ENCODE data around the gene PGM2.

The PGM2 gene

GRCh38 chr4:37889849-37890800 lies 63.6 kb downstream of the PGM2 start:
- no peak for DNase-seq
- TF ChIP-seq POLR2A (IDR thresholded peaks at IDR 0.05; ENCODE audit: low read length) (no peak), GATA1 (IDR thresholded peaks at IDR 0.05; ENCODE audit: low read depth, low read length) (no peak)

DNA sequence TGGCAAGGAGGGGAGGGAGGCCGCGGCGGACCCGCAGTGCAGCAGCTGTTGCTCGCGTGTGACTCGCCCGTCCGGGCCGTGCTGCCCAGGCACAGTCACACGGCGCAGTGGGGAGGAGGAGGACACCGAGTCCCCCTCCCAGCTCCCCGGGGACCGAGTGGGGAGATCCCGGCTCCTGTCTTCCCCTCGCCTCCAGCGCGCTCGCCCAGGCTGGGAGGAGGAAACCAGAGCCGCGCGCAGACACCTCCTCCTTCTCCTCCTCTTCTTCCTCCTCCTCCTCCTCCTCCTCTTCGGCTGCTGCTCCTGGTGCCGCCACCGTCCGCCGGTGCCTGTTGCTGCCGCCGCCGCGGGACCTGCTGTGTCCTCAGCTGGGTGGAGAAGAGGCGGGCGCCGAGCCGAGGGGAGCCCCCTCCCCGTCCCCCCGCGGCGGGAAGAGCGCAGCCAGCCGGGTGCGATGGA lies 64.3 kb downstream of the PGM2 start, which contains the start of gene TBC1D1:
TBC1D1 (plus strand) TSS at position 284 of the 459 bp plus-strand sequence. CDS start 11,012 bp downstream, outside the sequence.
- TF ChIP-seq GATA1 (IDR thresholded peaks at IDR 0.05; ENCODE audit: low read depth, low read length) (no peak), POLR2A (IDR thresholded peaks at IDR 0.05; ENCODE audit: low read length) (no peak)
- no peak for DNase-seq

GRCh38 chr4:37891260-37892159 lies 65.0 kb downstream of the PGM2 start:
- no peak for DNase-seq
- TF ChIP-seq POLR2A (IDR thresholded peaks at IDR 0.05; ENCODE audit: low read length) = no peak
- no peak for TF ChIP-seq GATA1 (IDR thresholded peaks at IDR 0.05; ENCODE audit: low read depth, low read length)

- DNase-seq = no peak
- TF ChIP-seq GATA1 (IDR thresholded peaks at IDR 0.05; ENCODE audit: low read depth, low read length) (no peak), POLR2A (IDR thresholded peaks at IDR 0.05; ENCODE audit: low read length) (no peak)
Measured at GRCh38 chr4:37892641-37893040, 66.2 kb downstream of the PGM2 start.

- TF ChIP-seq POLR2A (IDR thresholded peaks at IDR 0.05; ENCODE audit: low read length) (no peak), GATA1 (IDR thresholded peaks at IDR 0.05; ENCODE audit: low read depth, low read length) (no peak)
Measured at GRCh38 chr4:37893164-37893563, 66.7 kb downstream of the PGM2 start.

GRCh38 chr4:37895271-37895670 lies 68.8 kb downstream of the PGM2 start:
- DNase-seq = no peak
- TF ChIP-seq GATA1 (IDR thresholded peaks at IDR 0.05; ENCODE audit: low read depth, low read length) (no peak), POLR2A (IDR thresholded peaks at IDR 0.05; ENCODE audit: low read length) (no peak)

More at GRCh38 chr4:37893164-37893563, 66.7 kb downstream of the PGM2 start:
- no peak for DNase-seq

GRCh38 chr4:37896206-37896860 lies 69.8 kb downstream of the PGM2 start:
- no peak for DNase-seq

DNA sequence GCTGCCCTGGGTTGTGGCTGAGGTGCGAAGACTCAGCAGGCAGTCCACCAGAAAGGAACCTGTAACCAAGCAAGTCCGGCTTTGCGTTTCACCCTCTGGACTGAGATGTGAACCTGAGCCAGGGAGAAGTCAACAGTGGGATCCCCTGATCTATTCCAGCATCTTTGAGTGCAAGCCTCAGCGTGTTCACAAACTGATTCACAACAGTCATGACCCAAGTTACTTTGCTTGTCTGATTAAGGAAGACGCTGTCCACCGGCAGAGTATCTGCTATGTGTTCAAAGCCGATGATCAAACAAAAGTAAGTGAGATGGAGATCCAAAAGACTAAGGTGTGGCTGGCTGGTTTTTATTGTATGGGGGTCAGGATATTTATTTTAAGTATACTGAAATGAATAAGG lies 75.7 kb downstream of the PGM2 start:
- TF ChIP-seq GATA1 (IDR thresholded peaks at IDR 0.05; ENCODE audit: low read depth, low read length) = no peak
- no peak for TF ChIP-seq POLR2A (IDR thresholded peaks at IDR 0.05; ENCODE audit: low read length)
- no peak for DNase-seq

More at GRCh38 chr4:37896206-37896860, 69.8 kb downstream of the PGM2 start:
- no peak for TF ChIP-seq GATA1 (IDR thresholded peaks at IDR 0.05; ENCODE audit: low read depth, low read length)
- TF ChIP-seq POLR2A (IDR thresholded peaks at IDR 0.05; ENCODE audit: low read length) = no peak

- TF ChIP-seq POLR2A (IDR thresholded peaks at IDR 0.05; ENCODE audit: low read length) (no peak), GATA1 (IDR thresholded peaks at IDR 0.05; ENCODE audit: low read depth, low read length) (no peak)
- DNase-seq = no peak
Measured at GRCh38 chr4:37902738-37903693, 76.5 kb downstream of the PGM2 start.

DNA sequence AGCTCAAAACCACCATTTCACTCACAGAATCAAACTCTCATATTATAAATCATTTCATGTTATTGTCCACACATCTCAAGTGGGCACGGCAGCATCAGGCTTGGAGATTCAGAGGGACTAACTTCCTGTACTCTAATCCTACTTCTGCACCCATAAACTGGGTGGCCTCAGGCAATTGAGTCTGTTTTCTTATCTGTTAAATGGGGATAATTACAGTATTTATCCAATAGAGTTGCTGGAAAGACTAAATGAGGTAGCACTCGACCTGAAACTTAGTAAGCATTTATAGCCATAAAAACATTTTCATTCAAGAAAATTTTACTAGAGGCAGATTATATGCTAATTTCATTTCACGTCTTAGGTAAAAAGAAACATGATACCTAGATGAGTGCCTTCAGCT lies 77.4 kb downstream of the PGM2 start:
- TF ChIP-seq POLR2A (IDR thresholded peaks at IDR 0.05; ENCODE audit: low read length) (no peak), GATA1 (IDR thresholded peaks at IDR 0.05; ENCODE audit: low read depth, low read length) (no peak)

GRCh38 chr4:37904824-37905223 lies 78.3 kb downstream of the PGM2 start:
- TF ChIP-seq POLR2A (IDR thresholded peaks at IDR 0.05; ENCODE audit: low read length) (no peak), GATA1 (IDR thresholded peaks at IDR 0.05; ENCODE audit: low read depth, low read length) (no peak)
- DNase-seq = no peak

More for the DNA sequence above, 77.4 kb downstream of the PGM2 start:
- DNase-seq = no peak

DNA sequence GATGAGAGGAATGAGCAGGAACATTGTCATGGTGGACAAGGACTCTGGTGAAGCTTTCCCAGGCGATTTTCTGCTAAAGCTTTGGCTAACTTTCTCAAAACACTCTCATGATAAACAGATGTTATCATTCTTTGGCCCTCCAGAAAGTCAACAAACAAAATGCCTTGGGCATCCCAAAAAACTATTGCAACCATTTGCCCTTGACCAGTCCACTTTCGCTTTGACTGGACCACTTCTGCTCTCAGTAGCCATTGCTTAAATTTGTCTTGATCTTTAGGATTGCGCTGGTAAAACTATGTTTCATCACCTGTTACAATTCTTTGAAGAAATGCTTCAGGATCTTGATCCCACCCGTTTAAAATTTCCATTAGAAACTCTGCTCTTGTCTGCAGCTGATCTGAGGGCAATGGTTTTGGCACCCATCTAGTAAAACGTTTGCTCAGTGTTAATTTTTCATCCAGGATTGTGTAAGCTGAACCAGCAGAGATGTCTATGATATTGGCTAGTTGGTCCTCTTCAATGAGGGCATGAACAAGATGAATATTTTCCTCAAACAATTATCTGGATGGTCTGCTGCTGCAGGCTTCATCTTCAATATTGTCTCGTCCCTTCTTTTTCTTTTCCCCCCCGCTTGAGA lies 79.2 kb downstream of the PGM2 start:
- DNase-seq = no peak
- no peak for TF ChIP-seq POLR2A (IDR thresholded peaks at IDR 0.05; ENCODE audit: low read length)
- no peak for TF ChIP-seq GATA1 (IDR thresholded peaks at IDR 0.05; ENCODE audit: low read depth, low read length)

All from erythroblast (primary cell).